ENCODE data around the gene DUSP1.
"Not testable (repeated sequence)": the region's sequence is repeated elsewhere in the genome, so short reads cannot be mapped to it uniquely, and the experiment has no call there.

DUSP1 gene, protein sequence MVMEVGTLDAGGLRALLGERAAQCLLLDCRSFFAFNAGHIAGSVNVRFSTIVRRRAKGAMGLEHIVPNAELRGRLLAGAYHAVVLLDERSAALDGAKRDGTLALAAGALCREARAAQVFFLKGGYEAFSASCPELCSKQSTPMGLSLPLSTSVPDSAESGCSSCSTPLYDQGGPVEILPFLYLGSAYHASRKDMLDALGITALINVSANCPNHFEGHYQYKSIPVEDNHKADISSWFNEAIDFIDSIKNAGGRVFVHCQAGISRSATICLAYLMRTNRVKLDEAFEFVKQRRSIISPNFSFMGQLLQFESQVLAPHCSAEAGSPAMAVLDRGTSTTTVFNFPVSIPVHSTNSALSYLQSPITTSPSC

DNA sequence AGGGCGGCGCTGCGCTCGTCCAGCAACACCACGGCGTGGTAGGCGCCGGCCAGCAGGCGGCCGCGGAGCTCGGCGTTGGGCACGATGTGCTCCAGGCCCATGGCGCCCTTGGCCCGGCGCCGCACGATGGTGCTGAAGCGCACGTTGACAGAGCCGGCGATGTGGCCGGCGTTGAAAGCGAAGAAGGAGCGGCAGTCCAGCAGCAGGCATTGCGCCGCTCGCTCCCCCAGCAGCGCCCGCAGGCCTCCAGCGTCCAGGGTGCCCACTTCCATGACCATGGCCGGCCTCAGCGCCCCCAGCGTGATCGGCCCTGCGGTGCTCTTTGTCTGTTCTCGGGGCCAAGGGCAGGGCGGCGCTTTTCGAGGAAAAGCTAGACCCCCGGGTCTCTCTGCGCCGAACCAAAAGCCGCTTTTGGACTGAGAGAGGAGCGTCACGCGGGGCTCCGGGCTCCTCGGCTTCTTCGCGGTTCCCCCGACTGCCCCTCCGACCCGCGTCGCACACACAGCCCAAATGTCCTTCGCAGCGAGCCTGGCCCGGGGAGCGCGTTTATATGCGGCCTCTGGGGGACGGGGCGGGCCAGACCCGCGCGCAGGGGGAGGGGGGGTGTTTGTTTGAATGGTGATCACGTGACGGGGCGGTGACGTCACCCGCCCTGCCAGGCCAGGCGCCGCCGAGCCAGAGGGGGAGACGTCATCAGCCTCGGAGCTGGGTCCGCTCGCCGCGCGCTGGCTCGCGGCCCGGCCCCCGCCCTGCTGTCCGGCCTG, at the start of gene DUSP1:
Gene DUSP1, minus strand, starts transcription at position 521 of the 764 bp plus-strand sequence. Its CDS starts 243 bp downstream, at position 278.
- DNase-seq (ENCODE audit: low read depth in 2 of 2): peak; percentile 94 to 97

- peak; percentile 38 to 50 for DNase-seq (ENCODE audit: low read depth in 2 of 2)
Measured at GRCh38 chr5:172820046-172820767, 49.2 kb upstream of the DUSP1 start.

- no peak for DNase-seq (ENCODE audit: low read depth in 2 of 2)
Measured at GRCh38 chr5:172819569-172819968, 48.6 kb upstream of the DUSP1 start.

DNA sequence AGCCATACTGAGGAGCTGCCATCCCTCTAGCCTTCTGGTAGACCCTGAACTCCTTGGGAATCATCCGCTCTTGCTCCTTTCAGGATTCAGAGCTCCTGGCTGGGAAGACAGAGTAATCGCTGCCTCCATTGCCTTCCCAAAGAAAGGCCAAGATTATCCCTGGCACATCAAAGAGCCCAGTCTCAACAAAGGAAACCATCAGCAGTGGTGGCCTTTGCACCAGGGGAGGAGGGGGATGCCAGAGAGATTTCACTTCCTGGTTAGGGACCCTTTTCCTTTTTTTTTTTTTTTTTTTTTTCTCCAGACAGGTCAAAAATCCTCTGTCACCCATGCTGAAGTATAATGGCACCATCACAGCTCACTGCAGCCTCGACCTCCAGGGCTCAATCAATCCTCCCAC, 47.1 kb upstream of the DUSP1 start:
- no peak for DNase-seq (ENCODE audit: low read depth in 2 of 2)

DNA sequence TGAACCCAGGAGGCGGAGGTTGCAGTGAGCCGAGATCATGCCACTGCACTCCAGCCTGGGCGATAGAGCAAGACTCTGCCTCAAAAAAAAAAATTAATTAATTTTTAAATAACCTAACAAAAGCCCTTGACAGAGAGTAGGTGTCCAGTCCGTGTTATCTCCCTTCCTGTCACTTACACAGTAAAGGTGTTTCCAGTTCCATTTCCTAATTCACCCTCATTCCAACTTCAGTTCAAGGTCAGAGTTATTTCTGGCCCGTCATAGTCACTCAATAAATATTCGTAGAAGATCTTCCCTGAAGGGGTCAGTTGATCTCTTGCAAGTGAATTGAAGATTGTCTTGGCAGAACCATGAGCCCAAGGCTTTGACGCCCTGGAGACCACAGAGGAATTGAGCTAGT, 46.7 kb upstream of the DUSP1 start:
- DNase-seq (ENCODE audit: low read depth in 2 of 2): no peak

GRCh38 chr5:172816925-172817562, 46.0 kb upstream of the DUSP1 start:
- DNase-seq (ENCODE audit: low read depth in 2 of 2): no peak

GRCh38 chr5:172815631-172816030, 44.6 kb upstream of the DUSP1 start:
- no peak for DNase-seq (ENCODE audit: low read depth in 2 of 2)

DNA sequence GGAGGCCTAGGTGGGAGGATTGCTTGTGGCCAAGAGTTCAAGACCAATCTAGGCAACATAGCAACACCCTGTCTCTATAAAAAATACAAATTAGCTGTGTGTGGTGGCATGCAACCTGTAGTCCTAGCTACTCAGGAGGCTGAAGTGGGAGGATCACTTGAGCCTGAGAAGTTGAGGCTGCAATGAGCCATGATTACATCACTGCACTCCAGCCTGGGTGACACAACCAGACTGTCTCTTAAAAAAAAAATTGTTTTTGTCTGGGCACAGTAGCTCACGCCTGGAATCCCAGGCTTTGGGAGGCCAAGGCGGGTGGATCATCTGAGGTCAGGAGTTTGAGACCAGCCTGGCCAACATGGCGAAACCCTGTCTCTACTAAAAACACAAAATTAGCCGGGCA, 40.0 kb upstream of the DUSP1 start:
- not testable (repeated sequence) for DNase-seq (ENCODE audit: low read depth in 2 of 2)

GRCh38 chr5:172809774-172810173, 38.8 kb upstream of the DUSP1 start:
- no peak for DNase-seq (ENCODE audit: low read depth in 2 of 2)

DNA sequence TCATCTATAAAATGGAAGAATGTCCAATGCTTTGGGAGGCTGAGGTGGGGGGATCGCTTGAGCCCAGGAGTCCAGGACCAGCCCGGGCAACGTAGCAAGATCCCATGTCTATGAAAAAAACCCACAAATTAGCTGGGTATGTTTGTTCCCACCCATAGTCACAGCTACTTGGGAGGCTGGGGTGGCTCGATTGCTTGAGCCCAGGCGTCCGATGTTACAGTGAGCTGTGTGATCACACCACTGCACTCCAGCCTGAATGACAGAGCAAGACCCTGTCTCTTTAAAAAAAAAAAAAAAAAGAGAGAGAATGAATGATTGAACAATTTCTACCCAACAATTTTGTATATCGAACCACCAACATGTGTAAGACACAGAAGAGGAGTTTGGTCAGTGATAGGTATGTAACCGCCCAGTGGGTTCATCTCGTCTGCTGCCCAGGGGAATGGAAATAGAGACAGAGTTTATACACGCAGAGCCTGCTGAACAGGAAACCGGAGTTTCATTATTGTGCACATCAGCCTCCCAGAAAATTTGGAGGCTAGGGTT, 36.8 kb upstream of the DUSP1 start:
- no peak for DNase-seq (ENCODE audit: low read depth in 2 of 2)

GRCh38 chr5:172806897-172807672, 36.1 kb upstream of the DUSP1 start:
- DNase-seq (ENCODE audit: low read depth in 2 of 2): peak; percentile 92 to 94

GRCh38 chr5:172805736-172806255, 34.8 kb upstream of the DUSP1 start:
- no peak for DNase-seq (ENCODE audit: low read depth in 2 of 2)

DNA sequence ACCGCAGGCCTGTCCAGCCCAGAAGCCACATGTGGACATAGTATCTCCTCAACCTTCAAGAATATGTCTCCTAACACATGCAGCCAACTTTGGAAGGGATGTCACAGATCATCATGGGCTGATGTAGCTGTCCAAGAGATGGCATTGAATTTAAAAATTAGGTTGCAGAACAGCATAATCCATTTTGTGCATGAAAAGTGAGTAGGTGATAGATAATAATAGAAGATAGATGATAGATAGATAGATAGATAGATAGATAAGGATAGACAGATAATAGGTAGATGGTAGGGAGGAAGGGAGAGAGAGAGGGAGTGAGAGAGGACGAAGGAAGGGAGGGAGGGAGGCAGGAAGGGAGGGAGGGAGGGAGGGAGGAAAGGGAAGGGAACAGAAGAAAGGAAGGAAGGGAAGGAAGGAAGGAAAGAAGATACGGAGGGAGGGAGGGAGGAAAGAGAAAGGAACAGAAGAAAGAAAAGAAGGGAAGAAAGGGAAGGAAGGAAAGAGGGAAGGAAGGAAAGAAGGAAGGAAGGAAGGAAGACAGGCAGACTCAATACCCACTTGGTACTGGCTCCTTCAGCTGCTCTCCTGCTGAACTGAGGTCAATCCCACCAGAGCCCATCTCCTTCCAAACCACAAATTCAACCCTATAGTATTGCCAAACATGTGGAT, 34.2 kb upstream of the DUSP1 start:
- DNase-seq (ENCODE audit: low read depth in 2 of 2): no peak

DNA sequence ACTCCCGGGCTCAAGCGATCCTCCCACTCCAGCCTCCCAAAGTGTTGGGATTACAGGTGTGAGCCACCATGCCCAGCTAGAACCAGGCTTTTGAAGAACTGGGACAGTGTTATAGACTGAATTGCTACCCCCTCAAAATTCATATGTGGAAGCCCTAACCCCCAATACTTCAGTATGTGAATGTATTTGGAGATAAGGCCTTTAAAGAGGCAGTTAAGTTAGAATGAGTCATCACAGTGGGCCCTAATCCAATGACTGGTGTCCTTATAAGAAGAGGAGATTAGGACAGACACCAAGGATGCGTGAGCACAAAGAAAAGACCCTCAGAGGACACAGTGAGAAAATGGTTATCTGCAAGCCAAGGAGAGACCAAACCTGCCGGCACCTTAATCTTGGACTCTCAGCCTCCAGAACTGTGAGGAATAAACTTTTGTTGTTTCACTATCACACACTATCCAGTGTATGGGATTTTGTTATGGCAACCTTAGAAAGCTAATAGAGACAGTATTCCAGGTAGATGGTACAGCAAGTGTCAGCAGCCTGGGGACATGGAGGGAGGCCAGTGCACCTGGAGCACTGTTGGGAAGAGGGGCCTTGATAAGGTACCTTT, 31.7 kb upstream of the DUSP1 start:
- DNase-seq (ENCODE audit: low read depth in 2 of 2): no peak

GRCh38 chr5:172802112-172802511, 31.1 kb upstream of the DUSP1 start:
- DNase-seq (ENCODE audit: low read depth in 2 of 2): no peak

DNA sequence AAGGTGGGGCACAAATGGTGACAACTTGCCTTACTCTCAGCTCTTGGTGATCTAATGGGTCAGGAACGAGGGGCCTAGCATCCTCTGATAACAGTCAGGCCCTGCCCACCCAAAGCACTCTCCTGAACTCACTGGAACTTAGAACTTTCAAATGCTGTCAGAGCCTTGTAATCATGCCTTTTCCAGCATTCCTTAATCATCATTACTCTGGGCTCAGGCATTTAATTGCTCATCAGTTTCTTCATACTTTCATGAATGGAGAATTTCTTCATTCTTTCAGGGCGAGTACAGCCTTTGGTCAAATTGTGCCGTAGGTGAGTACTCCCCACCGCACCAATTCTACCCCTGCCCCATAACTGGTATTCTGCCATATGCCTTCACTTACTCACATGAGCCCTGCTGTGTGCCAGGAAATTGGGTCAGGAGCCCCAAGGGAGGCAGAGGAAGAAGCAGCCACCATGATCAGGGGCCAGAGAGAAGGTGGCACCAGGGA, 30.2 kb upstream of the DUSP1 start:
- no peak for DNase-seq (ENCODE audit: low read depth in 2 of 2)

GRCh38 chr5:172800088-172800551, 29.1 kb upstream of the DUSP1 start:
- no peak for DNase-seq (ENCODE audit: low read depth in 2 of 2)

DNA sequence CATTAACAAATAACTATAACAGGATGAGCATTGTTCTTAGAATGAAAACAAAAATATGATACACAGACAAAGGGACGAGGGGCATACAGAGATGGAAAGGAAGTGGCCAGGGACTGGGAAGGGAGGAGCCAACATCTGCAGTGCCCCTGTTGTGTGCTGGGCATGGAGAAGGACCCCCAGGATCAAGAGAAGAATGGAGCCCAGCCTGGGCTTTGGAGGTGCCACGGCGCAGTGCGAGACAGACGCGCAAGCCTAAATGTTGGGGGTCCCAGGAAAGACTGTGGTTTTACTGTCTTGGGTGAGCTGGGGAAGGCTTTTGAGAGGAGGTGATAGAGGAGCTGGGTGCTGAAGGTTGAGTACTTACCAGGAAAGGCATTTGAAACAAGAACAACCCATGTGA, 28.4 kb upstream of the DUSP1 start:
- no peak for DNase-seq (ENCODE audit: low read depth in 2 of 2)

Data from stimulated activated CD4-positive, alpha-beta T cell treated with anti-CD3 and anti-CD28 coated beads, Interleukin-15, amount 100 ng/mL, for 48 hours (primary cell).